H1 (cell line): ENCODE results near the gene AADAC. TPM values are rescaled to one million over a fixed set of nuclear protein-coding genes. Genes with fewer than 3 reads are reported as not detected.

Experiments used
- ASH2L ChIP-seq: fragments of 200-600, 300-600 bp; sonication (generic); IDR thresholded peaks from one replicate; pipeline ENCODE4 v1.7.1; 2017; ENCODE audit warnings: low read length
- KDM4A ChIP-seq: IDR thresholded peaks from one replicate; pipeline ENCODE4 v1.7.1; 2012; ENCODE audit warnings: low read depth, mild to moderate bottlenecking, moderate library complexity, low read length, inconsistent platforms; ENCODE audit not compliant: severe bottlenecking
- TBP ChIP-seq: IDR thresholded peaks from 2 replicates; pipeline ENCODE4 v1.6.1; 2011; ENCODE audit warnings: low read depth, low read length, improper control_type of control experiment
- TCF12 ChIP-seq: IDR thresholded peaks from 2 replicates; pipeline ENCODE4 v1.6.1; 2011; ENCODE audit warnings: low read depth, mild to moderate bottlenecking, low read length
- polyA plus RNA-seq, 7 experiments: library from polyadenylated mRNA; depleted of rRNA in 3 of 7; stranded (reverse) in 5 of 7; unstranded in 2 of 7; fragments of >200 nt in 5 of 7; fragments of 200-250 nt in 2 of 7; gene quantifications; 1 replicate in 5 of 7; 2 replicates in 1 of 7; 4 replicates in 1 of 7; pipeline versions ENCODE4 v1.2.1 to v1.2.3, GENCODE V29; 2011 to 2013; ENCODE audit warnings: missing spikeins in 2 of 7, mixed read lengths in 2 of 7
- total RNA-seq: library from RNA; stranded (reverse); fragmentation: NEBNext Ultra II Directional; extraction: Animal tissue kit (Norgen Biotek cat#: 25700); gene quantifications from 2 replicates; pipeline ENCODE4 v1.2.1, GENCODE V29; 2021
- TF ChIP-seq, protein P1 (sequence below), 3 experiments: IDR thresholded peaks; 1 replicate in 2 of 3; 2 replicates in 1 of 3; pipeline versions ENCODE4 v1.5.1 to v1.6.1; 2011; ENCODE audit warnings: low read length in 3 of 3, mild to moderate bottlenecking in 3 of 3, inconsistent platforms in 2 of 3, low read depth in 1 of 3, moderate library complexity in 1 of 3; ENCODE audit not compliant: insufficient read depth in 1 of 3; ENCODE audit errors: control extremely low read depth in 1 of 3
- TF ChIP-seq, protein P2 (sequence below): fragments of 300-600 bp; sonication (generic); IDR thresholded peaks from 2 replicates; pipeline ENCODE4 v1.7.1; 2012; ENCODE audit warnings: low read length, moderate library complexity, mild to moderate bottlenecking, inconsistent platforms; ENCODE audit not compliant: insufficient replicate concordance
- TF ChIP-seq, protein P3 (sequence below): IDR thresholded peaks from 2 replicates; pipeline ENCODE4 v1.6.1; 2012; ENCODE audit warnings: inconsistent platforms

Gene AADAC
- total and polyA plus RNA-seq, 2 of the 8 experiments (the other 6 are each of a cell fraction or from before 2014, with no cell fraction given), result not detected

GRCh38 chr3:151817473-151817872 is 3.6 kb downstream of the AADAC start (continued):
- TF ChIP-seq, protein P1, sequence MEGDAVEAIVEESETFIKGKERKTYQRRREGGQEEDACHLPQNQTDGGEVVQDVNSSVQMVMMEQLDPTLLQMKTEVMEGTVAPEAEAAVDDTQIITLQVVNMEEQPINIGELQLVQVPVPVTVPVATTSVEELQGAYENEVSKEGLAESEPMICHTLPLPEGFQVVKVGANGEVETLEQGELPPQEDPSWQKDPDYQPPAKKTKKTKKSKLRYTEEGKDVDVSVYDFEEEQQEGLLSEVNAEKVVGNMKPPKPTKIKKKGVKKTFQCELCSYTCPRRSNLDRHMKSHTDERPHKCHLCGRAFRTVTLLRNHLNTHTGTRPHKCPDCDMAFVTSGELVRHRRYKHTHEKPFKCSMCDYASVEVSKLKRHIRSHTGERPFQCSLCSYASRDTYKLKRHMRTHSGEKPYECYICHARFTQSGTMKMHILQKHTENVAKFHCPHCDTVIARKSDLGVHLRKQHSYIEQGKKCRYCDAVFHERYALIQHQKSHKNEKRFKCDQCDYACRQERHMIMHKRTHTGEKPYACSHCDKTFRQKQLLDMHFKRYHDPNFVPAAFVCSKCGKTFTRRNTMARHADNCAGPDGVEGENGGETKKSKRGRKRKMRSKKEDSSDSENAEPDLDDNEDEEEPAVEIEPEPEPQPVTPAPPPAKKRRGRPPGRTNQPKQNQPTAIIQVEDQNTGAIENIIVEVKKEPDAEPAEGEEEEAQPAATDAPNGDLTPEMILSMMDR (IDR thresholded peaks at IDR 0.05; ENCODE audit: control extremely low read depth in 1 of 3, insufficient read depth in 1 of 3, low read depth in 1 of 3, low read length in 3 of 3), result no peak
- TF ChIP-seq, protein P2, sequence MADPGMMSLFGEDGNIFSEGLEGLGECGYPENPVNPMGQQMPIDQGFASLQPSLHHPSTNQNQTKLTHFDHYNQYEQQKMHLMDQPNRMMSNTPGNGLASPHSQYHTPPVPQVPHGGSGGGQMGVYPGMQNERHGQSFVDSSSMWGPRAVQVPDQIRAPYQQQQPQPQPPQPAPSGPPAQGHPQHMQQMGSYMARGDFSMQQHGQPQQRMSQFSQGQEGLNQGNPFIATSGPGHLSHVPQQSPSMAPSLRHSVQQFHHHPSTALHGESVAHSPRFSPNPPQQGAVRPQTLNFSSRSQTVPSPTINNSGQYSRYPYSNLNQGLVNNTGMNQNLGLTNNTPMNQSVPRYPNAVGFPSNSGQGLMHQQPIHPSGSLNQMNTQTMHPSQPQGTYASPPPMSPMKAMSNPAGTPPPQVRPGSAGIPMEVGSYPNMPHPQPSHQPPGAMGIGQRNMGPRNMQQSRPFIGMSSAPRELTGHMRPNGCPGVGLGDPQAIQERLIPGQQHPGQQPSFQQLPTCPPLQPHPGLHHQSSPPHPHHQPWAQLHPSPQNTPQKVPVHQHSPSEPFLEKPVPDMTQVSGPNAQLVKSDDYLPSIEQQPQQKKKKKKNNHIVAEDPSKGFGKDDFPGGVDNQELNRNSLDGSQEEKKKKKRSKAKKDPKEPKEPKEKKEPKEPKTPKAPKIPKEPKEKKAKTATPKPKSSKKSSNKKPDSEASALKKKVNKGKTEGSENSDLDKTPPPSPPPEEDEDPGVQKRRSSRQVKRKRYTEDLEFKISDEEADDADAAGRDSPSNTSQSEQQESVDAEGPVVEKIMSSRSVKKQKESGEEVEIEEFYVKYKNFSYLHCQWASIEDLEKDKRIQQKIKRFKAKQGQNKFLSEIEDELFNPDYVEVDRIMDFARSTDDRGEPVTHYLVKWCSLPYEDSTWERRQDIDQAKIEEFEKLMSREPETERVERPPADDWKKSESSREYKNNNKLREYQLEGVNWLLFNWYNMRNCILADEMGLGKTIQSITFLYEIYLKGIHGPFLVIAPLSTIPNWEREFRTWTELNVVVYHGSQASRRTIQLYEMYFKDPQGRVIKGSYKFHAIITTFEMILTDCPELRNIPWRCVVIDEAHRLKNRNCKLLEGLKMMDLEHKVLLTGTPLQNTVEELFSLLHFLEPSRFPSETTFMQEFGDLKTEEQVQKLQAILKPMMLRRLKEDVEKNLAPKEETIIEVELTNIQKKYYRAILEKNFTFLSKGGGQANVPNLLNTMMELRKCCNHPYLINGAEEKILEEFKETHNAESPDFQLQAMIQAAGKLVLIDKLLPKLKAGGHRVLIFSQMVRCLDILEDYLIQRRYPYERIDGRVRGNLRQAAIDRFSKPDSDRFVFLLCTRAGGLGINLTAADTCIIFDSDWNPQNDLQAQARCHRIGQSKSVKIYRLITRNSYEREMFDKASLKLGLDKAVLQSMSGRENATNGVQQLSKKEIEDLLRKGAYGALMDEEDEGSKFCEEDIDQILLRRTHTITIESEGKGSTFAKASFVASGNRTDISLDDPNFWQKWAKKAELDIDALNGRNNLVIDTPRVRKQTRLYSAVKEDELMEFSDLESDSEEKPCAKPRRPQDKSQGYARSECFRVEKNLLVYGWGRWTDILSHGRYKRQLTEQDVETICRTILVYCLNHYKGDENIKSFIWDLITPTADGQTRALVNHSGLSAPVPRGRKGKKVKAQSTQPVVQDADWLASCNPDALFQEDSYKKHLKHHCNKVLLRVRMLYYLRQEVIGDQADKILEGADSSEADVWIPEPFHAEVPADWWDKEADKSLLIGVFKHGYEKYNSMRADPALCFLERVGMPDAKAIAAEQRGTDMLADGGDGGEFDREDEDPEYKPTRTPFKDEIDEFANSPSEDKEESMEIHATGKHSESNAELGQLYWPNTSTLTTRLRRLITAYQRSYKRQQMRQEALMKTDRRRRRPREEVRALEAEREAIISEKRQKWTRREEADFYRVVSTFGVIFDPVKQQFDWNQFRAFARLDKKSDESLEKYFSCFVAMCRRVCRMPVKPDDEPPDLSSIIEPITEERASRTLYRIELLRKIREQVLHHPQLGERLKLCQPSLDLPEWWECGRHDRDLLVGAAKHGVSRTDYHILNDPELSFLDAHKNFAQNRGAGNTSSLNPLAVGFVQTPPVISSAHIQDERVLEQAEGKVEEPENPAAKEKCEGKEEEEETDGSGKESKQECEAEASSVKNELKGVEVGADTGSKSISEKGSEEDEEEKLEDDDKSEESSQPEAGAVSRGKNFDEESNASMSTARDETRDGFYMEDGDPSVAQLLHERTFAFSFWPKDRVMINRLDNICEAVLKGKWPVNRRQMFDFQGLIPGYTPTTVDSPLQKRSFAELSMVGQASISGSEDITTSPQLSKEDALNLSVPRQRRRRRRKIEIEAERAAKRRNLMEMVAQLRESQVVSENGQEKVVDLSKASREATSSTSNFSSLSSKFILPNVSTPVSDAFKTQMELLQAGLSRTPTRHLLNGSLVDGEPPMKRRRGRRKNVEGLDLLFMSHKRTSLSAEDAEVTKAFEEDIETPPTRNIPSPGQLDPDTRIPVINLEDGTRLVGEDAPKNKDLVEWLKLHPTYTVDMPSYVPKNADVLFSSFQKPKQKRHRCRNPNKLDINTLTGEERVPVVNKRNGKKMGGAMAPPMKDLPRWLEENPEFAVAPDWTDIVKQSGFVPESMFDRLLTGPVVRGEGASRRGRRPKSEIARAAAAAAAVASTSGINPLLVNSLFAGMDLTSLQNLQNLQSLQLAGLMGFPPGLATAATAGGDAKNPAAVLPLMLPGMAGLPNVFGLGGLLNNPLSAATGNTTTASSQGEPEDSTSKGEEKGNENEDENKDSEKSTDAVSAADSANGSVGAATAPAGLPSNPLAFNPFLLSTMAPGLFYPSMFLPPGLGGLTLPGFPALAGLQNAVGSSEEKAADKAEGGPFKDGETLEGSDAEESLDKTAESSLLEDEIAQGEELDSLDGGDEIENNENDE, result no peak
- TF ChIP-seq, protein P3, sequence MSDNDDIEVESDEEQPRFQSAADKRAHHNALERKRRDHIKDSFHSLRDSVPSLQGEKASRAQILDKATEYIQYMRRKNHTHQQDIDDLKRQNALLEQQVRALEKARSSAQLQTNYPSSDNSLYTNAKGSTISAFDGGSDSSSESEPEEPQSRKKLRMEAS, result no peak
- no peak for TF ChIP-seq ASH2L
- no peak for TF ChIP-seq KDM4A
- no peak for TF ChIP-seq TCF12
- no peak for TF ChIP-seq TBP
